ENCODE measurements around the gene VPS36. TPM values are rescaled to one million over a fixed set of nuclear protein-coding genes. Genes with fewer than 3 reads are reported as not detected.

VPS36 gene
- total and polyA plus RNA-seq, 2 of the 13 experiments (the other 11 are each of a cell fraction or from before 2014, with no cell fraction given), result 17.2 to 22.4 TPM

DNA sequence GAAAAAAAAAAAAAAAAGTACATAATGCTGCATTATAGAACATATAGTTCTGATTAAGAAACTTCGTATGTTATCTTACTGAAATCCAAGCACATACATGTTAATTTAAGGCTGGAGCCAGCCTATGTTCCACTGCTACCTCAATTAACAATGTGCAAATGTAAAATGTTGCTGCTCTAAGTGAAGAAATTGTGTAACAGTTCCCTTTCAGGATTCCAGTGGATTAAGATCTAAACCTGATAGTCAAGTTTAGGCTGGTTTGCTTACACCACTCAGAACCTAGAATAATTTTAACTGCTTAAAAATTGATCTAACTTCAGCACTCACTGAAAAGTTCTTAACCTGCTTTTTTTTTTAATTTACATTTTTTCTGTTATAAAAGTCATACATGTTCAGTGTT, 4.2 kb downstream of the VPS36 start (continued):
- TF ChIP-seq, protein P1, sequence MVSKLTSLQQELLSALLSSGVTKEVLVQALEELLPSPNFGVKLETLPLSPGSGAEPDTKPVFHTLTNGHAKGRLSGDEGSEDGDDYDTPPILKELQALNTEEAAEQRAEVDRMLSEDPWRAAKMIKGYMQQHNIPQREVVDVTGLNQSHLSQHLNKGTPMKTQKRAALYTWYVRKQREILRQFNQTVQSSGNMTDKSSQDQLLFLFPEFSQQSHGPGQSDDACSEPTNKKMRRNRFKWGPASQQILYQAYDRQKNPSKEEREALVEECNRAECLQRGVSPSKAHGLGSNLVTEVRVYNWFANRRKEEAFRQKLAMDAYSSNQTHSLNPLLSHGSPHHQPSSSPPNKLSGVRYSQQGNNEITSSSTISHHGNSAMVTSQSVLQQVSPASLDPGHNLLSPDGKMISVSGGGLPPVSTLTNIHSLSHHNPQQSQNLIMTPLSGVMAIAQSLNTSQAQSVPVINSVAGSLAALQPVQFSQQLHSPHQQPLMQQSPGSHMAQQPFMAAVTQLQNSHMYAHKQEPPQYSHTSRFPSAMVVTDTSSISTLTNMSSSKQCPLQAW (CRISPR knock-in tag; IDR thresholded peaks at IDR 0.05), result no peak
- TF ChIP-seq ZNF572 (CRISPR knock-in tag; IDR thresholded peaks at IDR 0.05) (no peak), RBM22 (optimal IDR thresholded peaks at IDR 0.05; ENCODE audit: low read length) (no peak), LCORL (IDR thresholded peaks at IDR 0.05) (no peak), LCORL (CRISPR knock-in tag; IDR thresholded peaks at IDR 0.05) (no peak), NR2C2 (CRISPR knock-in tag; IDR thresholded peaks at IDR 0.05; ENCODE audit: borderline replicate concordance) (no peak), ZKSCAN1 (IDR thresholded peaks at IDR 0.05; ENCODE audit: low read length) (no peak), ZNF563 (CRISPR knock-in tag; IDR thresholded peaks at IDR 0.05) (no peak), ZNF446 (CRISPR knock-in tag; IDR thresholded peaks at IDR 0.05) (no peak), ZNF773 (CRISPR knock-in tag; IDR thresholded peaks at IDR 0.05; ENCODE audit: borderline replicate concordance) (no peak)
- TF ChIP-seq, protein P2, sequence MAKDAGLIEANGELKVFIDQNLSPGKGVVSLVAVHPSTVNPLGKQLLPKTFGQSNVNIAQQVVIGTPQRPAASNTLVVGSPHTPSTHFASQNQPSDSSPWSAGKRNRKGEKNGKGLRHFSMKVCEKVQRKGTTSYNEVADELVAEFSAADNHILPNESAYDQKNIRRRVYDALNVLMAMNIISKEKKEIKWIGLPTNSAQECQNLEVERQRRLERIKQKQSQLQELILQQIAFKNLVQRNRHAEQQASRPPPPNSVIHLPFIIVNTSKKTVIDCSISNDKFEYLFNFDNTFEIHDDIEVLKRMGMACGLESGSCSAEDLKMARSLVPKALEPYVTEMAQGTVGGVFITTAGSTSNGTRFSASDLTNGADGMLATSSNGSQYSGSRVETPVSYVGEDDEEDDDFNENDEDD (CRISPR knock-in tag; IDR thresholded peaks at IDR 0.05; ENCODE audit: borderline replicate concordance), result no peak

DNA sequence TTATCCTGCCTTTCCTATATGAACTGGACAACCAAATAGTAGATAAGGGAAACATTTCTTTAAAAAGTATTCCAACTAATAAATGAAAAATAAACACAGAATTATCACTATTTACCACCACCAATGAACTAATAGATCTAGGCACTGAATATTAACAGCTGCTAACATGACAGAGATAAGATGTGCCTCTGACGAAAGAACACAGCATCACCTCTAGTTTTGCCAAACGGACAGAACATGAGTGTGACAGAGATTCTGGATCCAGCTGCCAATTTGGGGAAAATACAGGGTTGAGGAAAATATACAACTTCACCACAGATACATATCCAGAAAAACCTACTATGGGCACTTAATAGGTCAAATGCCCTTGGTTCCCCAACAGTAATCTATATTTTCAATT, 18.0 kb downstream of the VPS36 start:
- no peak for FAIRE-seq

More for the DNA sequence above, 18.0 kb downstream of the VPS36 start:
- POLR2A ChIA-PET, result no interaction called here
- Histone ChIP-seq H4K20me1 (ENCODE audit: insufficient read depth, low read length) (no peaks in the 10 kb centered on the region), H3K27me3 (ENCODE audit: control insufficient read depth in 1 of 2, insufficient read depth in 2 of 2, low read length in 2 of 2) (no peaks in the 10 kb centered on the region), H3K9ac (ENCODE audit: insufficient read depth, low read depth, low read length) (no peak overlapping the region), H3K9me3 (ENCODE audit: low read length) (no peaks in the 10 kb centered on the region), H3K4me3 (replicated peaks in 1 of 3; ENCODE audit: insufficient read depth in 1 of 3, low read depth in 2 of 3, low read length in 3 of 3) (no peak overlapping the region), H2AFZ (ENCODE audit: low read length) (no peak overlapping the region), H3K79me2 (ENCODE audit: insufficient read depth, low read length) (no peaks in the 10 kb centered on the region), H3K36me3 (replicated peaks in 1 of 2; ENCODE audit: control insufficient read depth in 1 of 2, insufficient read depth in 2 of 2, low read length in 2 of 2) (peaks cover 1 to 37% of the 10 kb centered on the region in 2 experiments; a peak in 4 of 5 replicates), H3K27ac (ENCODE audit: extremely low read length, insufficient read depth, low read length) (no peak overlapping the region), H3K4me2 (ENCODE audit: low read depth, low read length) (no peak overlapping the region), H3K4me1 (ENCODE audit: insufficient read depth, low read length) (peaks cover 17% of the 10 kb centered on the region)
- intact Hi-C loops (cut with micrococcal nuclease; ENCODE audit: unreplicated experiment) (no loop called here), in situ Hi-C loops (cut with HindIII; ENCODE audit: extremely low pct_ligation_motif_present, low pct_unique_long_range_greater_than_20kb) (no loop called here)
- no TSS peak for BruUV-seq (replicated peaks)
- DNase-seq (ENCODE audit: low spot score) (no peak), ATAC-seq (no peak)
- CTCF ChIA-PET (ENCODE audit: low intra/inter-chr PET ratio, low total read pairs), result no interaction called here
- TF ChIP-seq RXRA (CRISPR knock-in tag; IDR thresholded peaks at IDR 0.05) (no peak), ZNF317 (CRISPR knock-in tag; IDR thresholded peaks at IDR 0.05) (no peak), SALL1 (CRISPR knock-in tag; IDR thresholded peaks at IDR 0.05) (no peak), HOXA9 (CRISPR knock-in tag; IDR thresholded peaks at IDR 0.05; ENCODE audit: borderline replicate concordance) (no peak), ZNF383 (CRISPR knock-in tag; IDR thresholded peaks at IDR 0.05; ENCODE audit: borderline replicate concordance) (no peak), EZH2 (conservative IDR thresholded peaks at IDR 0.05; ENCODE audit: low read depth, low read length) (no peak), SOX5 (CRISPR knock-in tag; IDR thresholded peaks at IDR 0.05; ENCODE audit: borderline replicate concordance) (no peak), SIN3A (IDR thresholded peaks at IDR 0.05; ENCODE audit: borderline replicate concordance, low read depth, low read length) (no peak)
- TF ChIP-seq, protein P3, sequence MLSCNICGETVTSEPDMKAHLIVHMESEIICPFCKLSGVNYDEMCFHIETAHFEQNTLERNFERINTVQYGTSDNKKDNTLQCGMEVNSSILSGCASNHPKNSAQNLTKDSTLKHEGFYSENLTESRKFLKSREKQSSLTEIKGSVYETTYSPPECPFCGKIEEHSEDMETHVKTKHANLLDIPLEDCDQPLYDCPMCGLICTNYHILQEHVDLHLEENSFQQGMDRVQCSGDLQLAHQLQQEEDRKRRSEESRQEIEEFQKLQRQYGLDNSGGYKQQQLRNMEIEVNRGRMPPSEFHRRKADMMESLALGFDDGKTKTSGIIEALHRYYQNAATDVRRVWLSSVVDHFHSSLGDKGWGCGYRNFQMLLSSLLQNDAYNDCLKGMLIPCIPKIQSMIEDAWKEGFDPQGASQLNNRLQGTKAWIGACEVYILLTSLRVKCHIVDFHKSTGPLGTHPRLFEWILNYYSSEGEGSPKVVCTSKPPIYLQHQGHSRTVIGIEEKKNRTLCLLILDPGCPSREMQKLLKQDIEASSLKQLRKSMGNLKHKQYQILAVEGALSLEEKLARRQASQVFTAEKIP (CRISPR knock-in tag; IDR thresholded peaks at IDR 0.05; ENCODE audit: borderline replicate concordance), result no peak
- TF ChIP-seq, protein P4, sequence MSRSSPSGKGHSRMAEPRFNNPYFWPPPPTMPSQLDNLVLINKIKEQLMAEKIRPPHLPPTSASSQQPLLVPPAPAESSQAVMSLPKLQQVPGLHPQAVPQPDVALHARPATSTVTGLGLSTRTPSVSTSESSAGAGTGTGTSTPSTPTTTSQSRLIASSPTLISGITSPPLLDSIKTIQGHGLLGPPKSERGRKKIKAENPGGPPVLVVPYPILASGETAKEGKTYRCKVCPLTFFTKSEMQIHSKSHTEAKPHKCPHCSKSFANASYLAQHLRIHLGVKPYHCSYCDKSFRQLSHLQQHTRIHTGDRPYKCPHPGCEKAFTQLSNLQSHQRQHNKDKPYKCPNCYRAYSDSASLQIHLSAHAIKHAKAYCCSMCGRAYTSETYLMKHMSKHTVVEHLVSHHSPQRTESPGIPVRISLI (CRISPR knock-in tag; IDR thresholded peaks at IDR 0.05; ENCODE audit: borderline replicate concordance), result no peak
- WGBS (ENCODE audit: low lambda C conversion rate), result 98% methylated on average over 2 of the region's 2 CpGs

All from HepG2 (cell line).